Spinal cord (tissue), 10 donors: ENCODE measurements around the gene B4GALNT4. TPM values are rescaled to one million over a fixed set of nuclear protein-coding genes. Genes with fewer than 3 reads are reported as not detected.

Experiments used
- DNase-seq, 6 donors: peaks; one replicate each; pipeline versions ENCODE4 v3.0.0 to v3.0.0-alpha.2; 2013 to 2015; ENCODE audit warnings: low spot score in 6 of 6, low read depth in 4 of 6
- H3K27ac ChIP-seq: one replicate; pipeline ENCODE4 v1.5.1; 2013; ENCODE audit warnings: low read depth, low read length, control low read depth
- H3K27me3 ChIP-seq: one replicate; pipeline ENCODE4 v1.6.1; 2013; ENCODE audit warnings: low read length; ENCODE audit not compliant: control insufficient read depth, insufficient read depth
- H3K36me3 ChIP-seq: one replicate; pipeline ENCODE4 v1.6.1; 2013; ENCODE audit warnings: low read length; ENCODE audit not compliant: control insufficient read depth, insufficient read depth
- H3K4me1 ChIP-seq: one replicate; pipeline ENCODE4 v1.6.1; 2013; ENCODE audit warnings: low read length; ENCODE audit not compliant: control insufficient read depth, insufficient read depth
- H3K4me3 ChIP-seq: one replicate; pipeline ENCODE4 v1.5.1; 2013; ENCODE audit warnings: low read depth, low read length, control low read depth
- H3K9me3 ChIP-seq: one replicate; pipeline ENCODE4 v1.6.1; 2013; ENCODE audit warnings: low read length; ENCODE audit not compliant: control insufficient read depth, insufficient read depth
- WGBS: methylation state at CpG from one replicate; pipeline ENCODE4 v1.1.5; 2013; ENCODE audit warnings: missing lambda C conversion rate; ENCODE audit not compliant: insufficient coverage; 5-methylcytosine and 5-hydroxymethylcytosine counted together
- polyA plus RNA-seq, 2 donors: library from polyadenylated mRNA; unstranded; fragments of 120-200 nt; gene quantifications; one replicate each; pipeline ENCODE4 v1.2.1, GENCODE V29; 2013; ENCODE audit not compliant: insufficient read length in 2 of 2
- total RNA-seq, 2 donors: library from RNA; depleted of rRNA in 1 of 2; stranded (reverse); fragments of 120-200 nt in 1 of 2; fragments of >200 nt in 1 of 2; gene quantifications; one replicate each; pipeline versions ENCODE4 v1.2.3 to v1.2.4, GENCODE V29; 2013 to 2014
- donor health status: healthy.

B4GALNT4 gene
- total and polyA plus RNA-seq, 4 donors, result 27.0 to 192 (median 124) TPM

GRCh38 chr11:391117-392017 is 22.1 kb downstream of the B4GALNT4 start:
- Histone ChIP-seq H3K36me3 (no peaks in the 10 kb centered on the region), H3K9me3 (no peaks in the 10 kb centered on the region), H3K4me1 (peaks cover under 1% of the 10 kb centered on the region), H3K27ac (no peak overlapping the region), H3K27me3 (no peaks in the 10 kb centered on the region), H3K4me3 (no peak overlapping the region)
- no peak for DNase-seq
- 86% methylated on average over 38 of the region's 38 CpGs for WGBS

- H3K27me3 ChIP-seq, result no peaks in the 10 kb centered on the region
- peaks cover 10% of the 10 kb centered on the region for H3K4me1 ChIP-seq
- DNase-seq, result no peak
- no peaks in the 10 kb centered on the region for H3K9me3 ChIP-seq
- H3K4me3 ChIP-seq, result no peak overlapping the region
- H3K36me3 ChIP-seq, result no peaks in the 10 kb centered on the region
- H3K27ac ChIP-seq, result no peak overlapping the region
- 85% methylated on average over 26 of the region's 36 CpGs for WGBS
These were observed 22.9 kb downstream of the B4GALNT4 start for GRCh38 chr11:392102-392777.

GRCh38 chr11:393219-394033 is 24.1 kb downstream of the B4GALNT4 start:
- H3K4me3 ChIP-seq, result no peak overlapping the region
- H3K9me3 ChIP-seq, result no peaks in the 10 kb centered on the region
- no peak overlapping the region for H3K27ac ChIP-seq
- DNase-seq, result no peak
- no peaks in the 10 kb centered on the region for H3K36me3 ChIP-seq
- no peaks in the 10 kb centered on the region for H3K27me3 ChIP-seq
- H3K4me1 ChIP-seq, result peaks cover 14% of the 10 kb centered on the region
- whole genome bisulfite sequencing, result 79% methylated on average over 15 of the region's 17 CpGs

- 57% methylated on average over 43 of the region's 57 CpGs for WGBS
- Histone ChIP-seq H3K4me3 (no peak within 1 kb of the TSS), H3K9me3 (no peaks in the 10 kb centered on the region), H3K4me1 (peaks cover 14% of the 10 kb centered on the region), H3K36me3 (no peaks in the 10 kb centered on the region), H3K27ac (no peak within 1 kb of the TSS), H3K27me3 (peaks cover 4% of the 10 kb centered on the region)
- DNase-seq, result no peak
These were observed 24.9 kb downstream of the B4GALNT4 start, which contains the start of gene PKP3 for GRCh38 chr11:394034-394857. TSS of gene PKP3 (plus strand) at chr11:394209. CDS start at chr11:394293, 84 bp downstream.

GRCh38 chr11:394858-395655 is 25.8 kb downstream of the B4GALNT4 start:
- peaks cover 14% of the 10 kb centered on the region for H3K4me1 ChIP-seq
- WGBS, result 77% methylated on average over 17 of the region's 25 CpGs
- peaks cover 11% of the 10 kb centered on the region for H3K27me3 ChIP-seq
- no peaks in the 10 kb centered on the region for H3K9me3 ChIP-seq
- H3K27ac ChIP-seq, result no peak overlapping the region
- no peak for DNase-seq
- no peaks in the 10 kb centered on the region for H3K36me3 ChIP-seq
- H3K4me3 ChIP-seq, result no peak overlapping the region

GRCh38 chr11:395866-396265 is 26.6 kb downstream of the B4GALNT4 start:
- Histone ChIP-seq H3K27ac (no peak overlapping the region), H3K9me3 (no peaks in the 10 kb centered on the region), H3K4me3 (no peak overlapping the region), H3K27me3 (peaks cover 13% of the 10 kb centered on the region), H3K4me1 (peaks cover 14% of the 10 kb centered on the region), H3K36me3 (no peaks in the 10 kb centered on the region)
- no peak for DNase-seq
- WGBS, result 78% methylated on average over 11 of the region's 11 CpGs

- H3K4me1 ChIP-seq, result peaks cover 14% of the 10 kb centered on the region
- no peak overlapping the region for H3K27ac ChIP-seq
- no peaks in the 10 kb centered on the region for H3K36me3 ChIP-seq
- no peak for DNase-seq
- peak overlapping the region; percentile 18 for H3K4me3 ChIP-seq
- WGBS, result 32% methylated on average over 22 of the region's 23 CpGs
- no peaks in the 10 kb centered on the region for H3K9me3 ChIP-seq
- peaks cover 13% of the 10 kb centered on the region for H3K27me3 ChIP-seq
These were observed 27.2 kb downstream of the B4GALNT4 start for GRCh38 chr11:396511-396947.

- H3K4me3 ChIP-seq, result peak overlapping the region; percentile 18
- H3K9me3 ChIP-seq, result no peaks in the 10 kb centered on the region
- WGBS, result 15% methylated on average over 43 of the region's 43 CpGs
- peak in 4 of 6 donors; percentile 27 to 70 (median 48) for DNase-seq
- H3K27ac ChIP-seq, result no peak overlapping the region
- H3K36me3 ChIP-seq, result no peaks in the 10 kb centered on the region
- peaks cover 13% of the 10 kb centered on the region for H3K27me3 ChIP-seq
- peaks cover 14% of the 10 kb centered on the region for H3K4me1 ChIP-seq
These were observed 27.7 kb downstream of the B4GALNT4 start for GRCh38 chr11:396948-397548.
